HepG2 (cell line): ENCODE measurements around the gene ZBTB48. TPM values are rescaled to one million over a fixed set of nuclear protein-coding genes. Genes with fewer than 3 reads are reported as not detected.

ENCODE experiments used
- BRCA1 ChIP-seq: sonication (generic); formaldehyde crosslinking; IDR thresholded peaks from 2 replicates; pipeline ENCODE4 v1.4.0; 2020; ENCODE audit warnings: missing genetic modification reagents
- CCAR2 ChIP-seq: fragments of 200-400 bp; formaldehyde crosslinking; optimal IDR thresholded peaks from 2 replicates; pipeline ENCODE3; 2018; ENCODE audit warnings: low read depth, mild to moderate bottlenecking, low read length, moderate library complexity
- GABPA ChIP-seq, 2 experiments: IDR thresholded peaks; 2 replicates each; pipeline ENCODE4 v1.6.1; 2011 to 2016; ENCODE audit warnings: low read depth in 2 of 2, low read length in 1 of 2, missing biosample characterization in 1 of 2, missing genetic modification characterization in 1 of 2
- KAT8 ChIP-seq: IDR thresholded peaks from 2 replicates; pipeline ENCODE4 v1.6.1; 2016; ENCODE audit warnings: missing genetic modification reagents, missing compliant biosample characterization
- MAZ ChIP-seq, 2 experiments: sonication (generic) in 1 of 2; formaldehyde crosslinking in 1 of 2; IDR thresholded peaks; 2 replicates each; pipeline versions ENCODE4 v1.5.0 to v1.6.1; 2012 to 2020; ENCODE audit warnings: low read depth in 2 of 2, mild to moderate bottlenecking in 2 of 2, borderline replicate concordance in 1 of 2, improper control_type of control experiment in 1 of 2, low read length in 1 of 2, missing genetic modification reagents in 1 of 2, moderate library complexity in 1 of 2
- NFKB2 ChIP-seq: sonication (generic); formaldehyde crosslinking; IDR thresholded peaks from 2 replicates; pipeline ENCODE4 v1.4.0; 2020; ENCODE audit warnings: missing genetic modification reagents, borderline replicate concordance
- PHF8 ChIP-seq: sonication (generic); formaldehyde crosslinking; IDR thresholded peaks from 2 replicates; pipeline ENCODE4 v1.5.0; 2020; ENCODE audit warnings: missing genetic modification reagents
- SALL1 ChIP-seq: sonication (generic); formaldehyde crosslinking; IDR thresholded peaks from 2 replicates; pipeline ENCODE4 v1.8.0; 2022; ENCODE audit warnings: mild to moderate bottlenecking, missing genetic modification reagents
- ZNF225 ChIP-seq: sonication (generic); formaldehyde crosslinking; IDR thresholded peaks from 2 replicates; pipeline ENCODE4 v1.4.0; 2020; ENCODE audit warnings: mild to moderate bottlenecking, missing genetic modification reagents
- ZNF430 ChIP-seq: sonication (generic); formaldehyde crosslinking; IDR thresholded peaks from 2 replicates; pipeline ENCODE4 v1.9.0; 2021; ENCODE audit warnings: mild to moderate bottlenecking, missing genetic modification reagents
- ZNF546 ChIP-seq: sonication (generic); formaldehyde crosslinking; conservative IDR thresholded peaks from 2 replicates; pipeline ENCODE4 v1.8.1; 2023; ENCODE audit warnings: mild to moderate bottlenecking, missing genetic modification reagents
- ZNF605 ChIP-seq: sonication (generic); formaldehyde crosslinking; IDR thresholded peaks from 2 replicates; pipeline ENCODE4 v1.8.0; 2022; ENCODE audit warnings: mild to moderate bottlenecking, missing genetic modification reagents
- ZNF792 ChIP-seq: IDR thresholded peaks from 2 replicates; pipeline ENCODE4 v1.6.1; 2016
- polyA plus RNA-seq, 8 experiments: library from polyadenylated mRNA; depleted of rRNA in 3 of 8; stranded (reverse) in 7 of 8; unstranded in 1 of 8; fragments of >200 nt; fragmentation: Illumina TruSeq in 4 of 8; extraction: Trizol in 4 of 8; gene quantifications; 2 replicates each; pipeline versions ENCODE4 v1.2.1 to v1.2.3, GENCODE V29; 2011 to 2016; ENCODE audit warnings: low read depth in 4 of 8, missing spikeins in 1 of 8, mixed read lengths in 1 of 8; ENCODE audit not compliant: insufficient read depth in 1 of 8
- total RNA-seq, 5 experiments: library from RNA; depleted of rRNA; stranded (reverse); fragments of >200 nt; fragmentation: Illumina TruSeq; extraction: Trizol; gene quantifications; 2 replicates each; pipeline ENCODE4 v1.2.3, GENCODE V29; 2016; ENCODE audit warnings: low read depth in 1 of 5
- TF ChIP-seq, protein P1 (sequence below): IDR thresholded peaks from 2 replicates; pipeline ENCODE4 v1.6.1; 2016; ENCODE audit warnings: low read depth, missing genetic modification reagents, missing compliant biosample characterization

Gene ZBTB48
- total and polyA plus RNA-seq, 2 of the 13 experiments (the other 11 are each of a cell fraction or from before 2014, with no cell fraction given): 13.0 to 17.1 TPM

DNA sequence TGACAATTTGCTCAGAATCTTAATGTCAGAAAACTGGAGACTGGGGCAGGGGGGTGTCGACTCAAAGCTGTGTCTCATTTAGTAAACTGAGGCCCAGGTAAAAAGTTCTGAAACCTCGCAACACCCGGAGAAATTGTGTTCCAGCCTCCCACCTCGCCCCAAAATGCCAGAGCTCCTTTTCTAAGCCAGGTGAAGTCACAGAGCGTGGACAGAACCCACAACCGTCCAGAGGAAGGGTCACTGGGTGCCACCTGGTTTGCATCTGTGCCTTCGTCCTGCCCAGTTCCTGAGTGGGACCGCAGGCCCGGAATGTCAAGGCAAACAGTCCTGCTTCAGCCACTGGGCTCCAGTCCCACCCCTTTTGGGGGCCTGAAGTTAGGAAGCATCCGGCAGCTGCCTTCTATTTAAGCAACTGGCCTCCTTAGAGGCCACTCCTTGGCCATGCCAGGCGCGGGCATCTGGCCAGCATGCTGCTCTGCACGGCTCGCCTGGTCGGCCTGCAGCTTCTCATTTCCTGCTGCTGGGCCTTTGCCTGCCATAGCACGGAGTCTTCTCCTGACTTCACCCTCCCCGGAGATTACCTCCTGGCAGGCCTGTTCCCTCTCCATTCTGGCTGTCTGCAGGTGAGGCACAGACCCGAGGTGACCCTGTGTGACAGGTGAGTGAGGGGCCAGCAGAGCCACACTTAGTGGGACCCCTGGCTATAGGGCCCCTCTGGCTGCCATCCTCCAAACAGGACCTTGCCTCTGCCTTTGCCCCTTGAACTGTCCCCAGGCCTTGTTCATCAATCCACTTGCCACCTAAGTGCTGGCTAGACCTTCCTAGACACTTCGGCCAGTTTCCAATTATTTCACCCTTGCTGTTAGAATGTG lies 24.7 kb upstream of the ZBTB48 start, which contains the start of gene TAS1R1 (continued):
- TF ChIP-seq, protein P1, sequence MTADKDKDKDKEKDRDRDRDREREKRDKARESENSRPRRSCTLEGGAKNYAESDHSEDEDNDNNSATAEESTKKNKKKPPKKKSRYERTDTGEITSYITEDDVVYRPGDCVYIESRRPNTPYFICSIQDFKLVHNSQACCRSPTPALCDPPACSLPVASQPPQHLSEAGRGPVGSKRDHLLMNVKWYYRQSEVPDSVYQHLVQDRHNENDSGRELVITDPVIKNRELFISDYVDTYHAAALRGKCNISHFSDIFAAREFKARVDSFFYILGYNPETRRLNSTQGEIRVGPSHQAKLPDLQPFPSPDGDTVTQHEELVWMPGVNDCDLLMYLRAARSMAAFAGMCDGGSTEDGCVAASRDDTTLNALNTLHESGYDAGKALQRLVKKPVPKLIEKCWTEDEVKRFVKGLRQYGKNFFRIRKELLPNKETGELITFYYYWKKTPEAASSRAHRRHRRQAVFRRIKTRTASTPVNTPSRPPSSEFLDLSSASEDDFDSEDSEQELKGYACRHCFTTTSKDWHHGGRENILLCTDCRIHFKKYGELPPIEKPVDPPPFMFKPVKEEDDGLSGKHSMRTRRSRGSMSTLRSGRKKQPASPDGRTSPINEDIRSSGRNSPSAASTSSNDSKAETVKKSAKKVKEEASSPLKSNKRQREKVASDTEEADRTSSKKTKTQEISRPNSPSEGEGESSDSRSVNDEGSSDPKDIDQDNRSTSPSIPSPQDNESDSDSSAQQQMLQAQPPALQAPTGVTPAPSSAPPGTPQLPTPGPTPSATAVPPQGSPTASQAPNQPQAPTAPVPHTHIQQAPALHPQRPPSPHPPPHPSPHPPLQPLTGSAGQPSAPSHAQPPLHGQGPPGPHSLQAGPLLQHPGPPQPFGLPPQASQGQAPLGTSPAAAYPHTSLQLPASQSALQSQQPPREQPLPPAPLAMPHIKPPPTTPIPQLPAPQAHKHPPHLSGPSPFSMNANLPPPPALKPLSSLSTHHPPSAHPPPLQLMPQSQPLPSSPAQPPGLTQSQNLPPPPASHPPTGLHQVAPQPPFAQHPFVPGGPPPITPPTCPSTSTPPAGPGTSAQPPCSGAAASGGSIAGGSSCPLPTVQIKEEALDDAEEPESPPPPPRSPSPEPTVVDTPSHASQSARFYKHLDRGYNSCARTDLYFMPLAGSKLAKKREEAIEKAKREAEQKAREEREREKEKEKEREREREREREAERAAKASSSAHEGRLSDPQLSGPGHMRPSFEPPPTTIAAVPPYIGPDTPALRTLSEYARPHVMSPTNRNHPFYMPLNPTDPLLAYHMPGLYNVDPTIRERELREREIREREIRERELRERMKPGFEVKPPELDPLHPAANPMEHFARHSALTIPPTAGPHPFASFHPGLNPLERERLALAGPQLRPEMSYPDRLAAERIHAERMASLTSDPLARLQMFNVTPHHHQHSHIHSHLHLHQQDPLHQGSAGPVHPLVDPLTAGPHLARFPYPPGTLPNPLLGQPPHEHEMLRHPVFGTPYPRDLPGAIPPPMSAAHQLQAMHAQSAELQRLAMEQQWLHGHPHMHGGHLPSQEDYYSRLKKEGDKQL (CRISPR knock-in tag): no peak
- TF ChIP-seq ZNF546 (CRISPR knock-in tag) (no peak), MAZ (IDR thresholded peaks at IDR 0.05; ENCODE audit: borderline replicate concordance, low read depth, low read length) (no peak), MAZ (CRISPR knock-in tag; IDR thresholded peaks at IDR 0.05; ENCODE audit: low read depth) (peak; percentile 38; the same call in 1 of the 2 replicates), CCAR2 (no peak), NFKB2 (CRISPR knock-in tag) (no peak), ZNF225 (CRISPR knock-in tag) (0 out of 2 replicates have a peak, but pooled peaks have one; percentile 62), PHF8 (peak; percentile 54; the same call in 1 of the 2 replicates), ZNF430 (CRISPR knock-in tag) (peak; percentile 52; the same call in 1 of the 2 replicates), GABPA (IDR thresholded peaks at IDR 0.05; ENCODE audit: low read depth, low read length) (no peak), GABPA (CRISPR knock-in tag; IDR thresholded peaks at IDR 0.05; ENCODE audit: low read depth) (0 out of 2 replicates have a peak, but pooled peaks have one; percentile 12), KAT8 (0 out of 2 replicates have a peak, but pooled peaks have one; percentile 27), ZNF605 (CRISPR knock-in tag) (peak; percentile 49; the same call in 1 of the 2 replicates), SALL1 (peak; percentile 51), ZNF792 (0 out of 2 replicates have a peak, but pooled peaks have one; percentile 36), BRCA1 (CRISPR knock-in tag) (no peak)
